ENCODE data around the gene EVA1C.

Gene EVA1C

GRCh38 chr21:32519945-32520874 lies 107.7 kb downstream of the EVA1C start:
- no peak for DNase-seq (ENCODE audit: low read depth)
- no peak for TF ChIP-seq CTCF (conservative IDR thresholded peaks at IDR 0.05; ENCODE audit: low read depth, low read length)
- H3K4me3 ChIP-seq (ENCODE audit: low read depth, low read length), result no peak overlapping the region

GRCh38 chr21:32520875-32521735 lies 108.6 kb downstream of the EVA1C start:
- no peak for TF ChIP-seq CTCF (conservative IDR thresholded peaks at IDR 0.05; ENCODE audit: low read depth, low read length)
- no peak overlapping the region for H3K4me3 ChIP-seq (ENCODE audit: low read depth, low read length)
- peak; percentile 98 for DNase-seq (ENCODE audit: low read depth)

- no peak for TF ChIP-seq CTCF (conservative IDR thresholded peaks at IDR 0.05; ENCODE audit: low read depth, low read length)
- no peak for DNase-seq (ENCODE audit: low read depth)
- no peak overlapping the region for H3K4me3 ChIP-seq (ENCODE audit: low read depth, low read length)
Measured at GRCh38 chr21:32521736-32522355, 109.3 kb downstream of the EVA1C start.

- H3K4me3 ChIP-seq (ENCODE audit: low read depth, low read length), result no peak overlapping the region
- DNase-seq (ENCODE audit: low read depth), result no peak
- TF ChIP-seq CTCF (conservative IDR thresholded peaks at IDR 0.05; ENCODE audit: low read depth, low read length), result no peak
Measured at GRCh38 chr21:32523463-32523862, 111.0 kb downstream of the EVA1C start.

- DNase-seq (ENCODE audit: low read depth), result peak; percentile 75
- no peak for TF ChIP-seq CTCF (conservative IDR thresholded peaks at IDR 0.05; ENCODE audit: low read depth, low read length)
- no peak overlapping the region for H3K4me3 ChIP-seq (ENCODE audit: low read depth, low read length)
Measured at GRCh38 chr21:32523988-32524719, 111.6 kb downstream of the EVA1C start.

GRCh38 chr21:32525282-32525681 lies 112.8 kb downstream of the EVA1C start:
- DNase-seq (ENCODE audit: low read depth), result no peak
- TF ChIP-seq CTCF (conservative IDR thresholded peaks at IDR 0.05; ENCODE audit: low read depth, low read length), result no peak
- no peak overlapping the region for H3K4me3 ChIP-seq (ENCODE audit: low read depth, low read length)
